Spleen (tissue), 11 donors: ENCODE measurements around the gene TSC22D2. TPM values are rescaled to one million over a fixed set of nuclear protein-coding genes. Genes with fewer than 3 reads are reported as not detected.

Experiments
- DNase-seq: peaks from one replicate; pipeline ENCODE4 v3.0.0-alpha.2; 2020
- H3K27ac ChIP-seq, 8 donors: fragments of 200-600 bp; sonication (generic) in 7 of 8; 1 replicate in 4 of 8; 2 replicates in 4 of 8; pipeline versions ENCODE4 v1.5.0 to v1.8.0; 2016 to 2021; ENCODE audit warnings: inconsistent platforms in 4 of 8, mild to moderate bottlenecking in 4 of 8, moderate library complexity in 1 of 8
- H3K27me3 ChIP-seq, 7 donors: fragments of 200-600 bp; sonication (generic) in 6 of 7; replicated peaks in 1 of 7; 1 replicate in 4 of 7; 2 replicates in 3 of 7; pipeline versions ENCODE4 v1.5.0 to v1.8.0; 2016 to 2021; ENCODE audit warnings: inconsistent platforms in 3 of 7, mild to moderate bottlenecking in 1 of 7
- H3K36me3 ChIP-seq, 6 donors: fragments of 200-600 bp; sonication (generic) in 5 of 6; 1 replicate in 4 of 6; 2 replicates in 2 of 6; pipeline versions ENCODE4 v1.5.0 to v1.8.0; 2016 to 2021; ENCODE audit warnings: inconsistent platforms in 2 of 6
- H3K4me1 ChIP-seq, 6 donors: fragments of 200-600 bp; sonication (generic) in 5 of 6; 1 replicate in 3 of 6; 2 replicates in 3 of 6; pipeline versions ENCODE4 v1.5.0 to v1.8.0; 2016 to 2021; ENCODE audit warnings: inconsistent platforms in 3 of 6
- H3K4me3 ChIP-seq, 8 donors: fragments of 200-600 bp; sonication (generic) in 7 of 8; 1 replicate in 4 of 8; 2 replicates in 4 of 8; pipeline versions ENCODE4 v1.5.0 to v1.8.0; 2016 to 2021; ENCODE audit warnings: inconsistent platforms in 4 of 8, mild to moderate bottlenecking in 4 of 8, moderate library complexity in 2 of 8
- H3K9me3 ChIP-seq, 8 donors: fragments of 200-600 bp; sonication (generic) in 7 of 8; 1 replicate in 4 of 8; 2 replicates in 4 of 8; pipeline versions ENCODE4 v1.5.0 to v1.8.0; 2016 to 2021; ENCODE audit warnings: inconsistent platforms in 4 of 8
- POLR2A ChIP-seq, 3 donors: fragments of 450-650 bp; IDR thresholded peaks; one replicate each; pipeline ENCODE4 v1.5.1; 2017; ENCODE audit warnings: antibody characterized with exemption in 3 of 3, mild to moderate bottlenecking in 1 of 3
- POLR2AphosphoS5 ChIP-seq, 3 donors: sonication (generic); formaldehyde crosslinking; IDR thresholded peaks; one replicate each; pipeline ENCODE4 v1.5.1; 2017; ENCODE audit warnings: antibody characterized with exemption in 3 of 3
- WGBS, 5 donors: extraction: QIAGEN DNeasy Blood & Tissue Kit in 3 of 5; methylation state at CpG; one replicate each; pipeline versions ENCODE4 v1.1.5 to v1.1.7; 2013 to 2018; 5-methylcytosine and 5-hydroxymethylcytosine counted together
- intact Hi-C: fragments of 100-400 bp; cut with DNase I; formaldehyde crosslinking; loops from one replicate; pipeline ENCODE4 v1.15.0; 2023; ENCODE audit warnings: low total_unique reads
- polyA plus RNA-seq, 3 donors: library from polyadenylated mRNA; stranded (reverse); fragments of 200-250 nt; gene quantifications; one replicate each; pipeline ENCODE4 v1.2.1, GENCODE V29; 2013
- total RNA-seq, 7 donors: library from RNA; depleted of rRNA in 3 of 7; stranded (reverse); fragments of >200 nt in 3 of 7; fragmentation: NEBNext Ultra II Directional in 4 of 7; extraction: Animal tissue kit (Norgen Biotek cat#: 25700) in 4 of 7; gene quantifications; one replicate each; pipeline versions ENCODE4 v1.1.0 to v1.2.1, GENCODE V29; 2016 to 2021
- TF ChIP-seq, protein P1 (sequence below), 11 experiments: fragments of 200-600 bp in 7 of 11; fragments of 450-650 bp in 4 of 11; sonication (generic) in 4 of 11; IDR thresholded peaks in 8 of 11; conservative IDR thresholded peaks in 3 of 11; 1 replicate in 7 of 11; 2 replicates in 4 of 11; pipeline versions ENCODE4 v1.4.0 to v1.8.0; 2016 to 2021; ENCODE audit warnings: antibody characterized with exemption in 11 of 11, inconsistent platforms in 4 of 11, mild to moderate bottlenecking in 1 of 11
- donor health status: healthy with polysubstance abuse.
- donor health status: DM: no; HTN: no; CAD: no; lungs with moderate emphysema.
- donor health status: DM: no; HTN: no; CAD: no.
- donor health status: Bipolar disorder and iron deficiency.
- donor health status: healthy.
- donor health status: DM: no; HTN: no; CAD: no.
- donor health status: DM: yes; HTN: yes; CAD: no.

TSC22D2 gene
- total and polyA plus RNA-seq, 10 donors = 8.4 to 34.8 (median 26.2) TPM

DNA sequence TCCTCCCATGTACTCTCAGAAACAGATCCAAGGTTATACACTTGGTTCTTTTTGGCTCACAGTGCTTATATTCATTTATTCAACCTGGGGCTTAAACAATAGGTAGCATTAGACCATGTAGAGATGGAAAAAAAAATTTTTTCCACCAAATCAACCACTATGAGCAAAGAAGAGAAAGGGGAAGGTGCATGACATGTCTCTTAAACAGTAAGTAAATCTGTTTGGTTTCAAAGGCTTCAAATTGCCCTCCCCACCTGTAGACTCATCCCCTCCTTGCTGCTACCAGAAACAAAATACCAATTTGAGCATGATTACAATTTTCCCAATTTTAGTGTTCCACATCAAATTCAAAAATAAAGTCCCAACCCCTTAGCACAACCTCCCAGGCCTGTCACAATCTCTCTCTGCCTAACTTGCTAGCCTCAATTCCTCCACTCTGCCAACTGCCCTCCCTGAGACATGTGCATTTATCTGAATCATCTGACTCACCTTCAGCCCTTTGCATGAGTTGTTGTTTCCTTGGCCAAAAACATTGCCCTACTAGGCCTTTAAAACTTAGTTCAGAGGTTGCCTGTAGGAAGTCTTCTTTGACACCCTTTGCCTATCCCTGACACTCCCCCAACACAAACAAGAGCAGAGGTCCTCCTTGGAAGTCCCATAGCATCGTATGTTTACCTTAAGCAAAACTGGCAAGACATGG lies 30.3 kb upstream of the TSC22D2 start:
- intact Hi-C loops = no loop called here
- Histone ChIP-seq H3K4me3 (no peak overlapping the region), H3K27me3 (no peaks in the 10 kb centered on the region), H3K4me1 (peaks cover 0 to 16% (median 0%) of the 10 kb centered on the region in 6 donors), H3K9me3 (no peaks in the 10 kb centered on the region), H3K36me3 (no peaks in the 10 kb centered on the region), H3K27ac (no peak overlapping the region)
- DNase-seq = no peak
- 81 to 96% (median 88%) methylated on average over 1 of the region's 1 CpG for WGBS, 5 donors
- no peak for TF ChIP-seq POLR2AphosphoS5 (IDR thresholded peaks at IDR 0.05)
- TF ChIP-seq, protein P1, sequence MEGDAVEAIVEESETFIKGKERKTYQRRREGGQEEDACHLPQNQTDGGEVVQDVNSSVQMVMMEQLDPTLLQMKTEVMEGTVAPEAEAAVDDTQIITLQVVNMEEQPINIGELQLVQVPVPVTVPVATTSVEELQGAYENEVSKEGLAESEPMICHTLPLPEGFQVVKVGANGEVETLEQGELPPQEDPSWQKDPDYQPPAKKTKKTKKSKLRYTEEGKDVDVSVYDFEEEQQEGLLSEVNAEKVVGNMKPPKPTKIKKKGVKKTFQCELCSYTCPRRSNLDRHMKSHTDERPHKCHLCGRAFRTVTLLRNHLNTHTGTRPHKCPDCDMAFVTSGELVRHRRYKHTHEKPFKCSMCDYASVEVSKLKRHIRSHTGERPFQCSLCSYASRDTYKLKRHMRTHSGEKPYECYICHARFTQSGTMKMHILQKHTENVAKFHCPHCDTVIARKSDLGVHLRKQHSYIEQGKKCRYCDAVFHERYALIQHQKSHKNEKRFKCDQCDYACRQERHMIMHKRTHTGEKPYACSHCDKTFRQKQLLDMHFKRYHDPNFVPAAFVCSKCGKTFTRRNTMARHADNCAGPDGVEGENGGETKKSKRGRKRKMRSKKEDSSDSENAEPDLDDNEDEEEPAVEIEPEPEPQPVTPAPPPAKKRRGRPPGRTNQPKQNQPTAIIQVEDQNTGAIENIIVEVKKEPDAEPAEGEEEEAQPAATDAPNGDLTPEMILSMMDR (IDR thresholded peaks at IDR 0.05 in 8 of 11, conservative IDR thresholded peaks at IDR 0.05 in 3 of 11) = no peak
- TF ChIP-seq POLR2A (IDR thresholded peaks at IDR 0.05) = no peak

- DNase-seq = no peak
- intact Hi-C loops = no loop called here
- TF ChIP-seq POLR2AphosphoS5 (IDR thresholded peaks at IDR 0.05) = no peak
- TF ChIP-seq POLR2A (IDR thresholded peaks at IDR 0.05) = no peak
- TF ChIP-seq, protein P1 (IDR thresholded peaks at IDR 0.05 in 8 of 11, conservative IDR thresholded peaks at IDR 0.05 in 3 of 11) = no peak
- Histone ChIP-seq H3K27me3 (no peaks in the 10 kb centered on the region), H3K4me1 (peaks cover 0 to 13% (median 0%) of the 10 kb centered on the region in 6 donors), H3K9me3 (no peaks in the 10 kb centered on the region), H3K4me3 (no peak overlapping the region), H3K36me3 (no peaks in the 10 kb centered on the region), H3K27ac (no peak overlapping the region)
- 95 to 98% (median 97%) methylated on average over 6 of the region's 6 CpGs for WGBS, 5 donors
These were observed 29.8 kb upstream of the TSC22D2 start for GRCh38 chr3:150378301-150378748.

GRCh38 chr3:150379469-150379868 lies 28.6 kb upstream of the TSC22D2 start:
- H3K27ac ChIP-seq = no peak overlapping the region
- DNase-seq = no peak
- peaks cover 0 to 17% (median 5%) of the 10 kb centered on the region in 6 donors for H3K4me1 ChIP-seq
- H3K4me3 ChIP-seq = no peak overlapping the region
- WGBS, 5 donors = 90 to 100% (median 95%) methylated on average over 1 of the region's 1 CpG
- intact Hi-C loops = no loop called here
- no peaks in the 10 kb centered on the region for H3K36me3 ChIP-seq
- H3K9me3 ChIP-seq = no peaks in the 10 kb centered on the region
- H3K27me3 ChIP-seq = no peaks in the 10 kb centered on the region
- no peak for TF ChIP-seq POLR2AphosphoS5 (IDR thresholded peaks at IDR 0.05)
- TF ChIP-seq, protein P1 (IDR thresholded peaks at IDR 0.05 in 8 of 11, conservative IDR thresholded peaks at IDR 0.05 in 3 of 11) = no peak
- TF ChIP-seq POLR2A (IDR thresholded peaks at IDR 0.05) = no peak
